Left lung (tissue), 14 donors: ENCODE data around the gene TBC1D21. TPM values are rescaled to one million over a fixed set of nuclear protein-coding genes. Genes with fewer than 3 reads are reported as not detected.

Experiments
- ATAC-seq: fragments of 200-7000 bp; cut with Tn5 transposase; one replicate; pipeline ENCODE4 v1.9.1; 2020; ENCODE audit warnings: moderate library complexity
- DNase-seq, 4 donors: peaks; one replicate each; pipeline ENCODE4 v3.0.0-alpha.2; 2013 to 2020
- H3K27ac ChIP-seq, 2 donors: fragments of 200-600 bp; sonication (generic) in 1 of 2; one replicate each; pipeline versions ENCODE4 v1.5.0 to v1.8.0; 2020 to 2021
- H3K27me3 ChIP-seq, 2 donors: fragments of 200-600 bp; sonication (generic) in 1 of 2; one replicate each; pipeline versions ENCODE4 v1.5.0 to v1.8.0; 2020 to 2021
- H3K36me3 ChIP-seq, 2 donors: fragments of 200-600 bp; sonication (generic) in 1 of 2; one replicate each; pipeline versions ENCODE4 v1.5.0 to v1.8.0; 2020 to 2021
- H3K4me1 ChIP-seq, 2 donors: fragments of 200-600 bp; one replicate each; pipeline ENCODE4 v1.8.0; 2021
- H3K4me3 ChIP-seq, 2 donors: fragments of 200-600 bp; sonication (generic) in 1 of 2; one replicate each; pipeline versions ENCODE4 v1.5.0 to v1.8.0; 2020 to 2021; ENCODE audit warnings: mild to moderate bottlenecking in 1 of 2
- H3K9me3 ChIP-seq, 2 donors: fragments of 200-600 bp; sonication (generic) in 1 of 2; one replicate each; pipeline versions ENCODE4 v1.5.0 to v1.8.0; 2020 to 2021
- CTCF ChIP-seq, 2 donors: fragments of 200-600 bp; sonication (generic) in 1 of 2; IDR thresholded peaks; one replicate each; pipeline versions ENCODE4 v1.5.0 to v1.8.0; 2021; ENCODE audit warnings: antibody characterized with exemption in 2 of 2
- intact Hi-C, 2 donors: fragments of 100-400 bp; cut with DNase I; formaldehyde crosslinking; loops; one replicate each; pipeline versions ENCODE4 v1.11.2 to v1.14.2; 2022
- long read RNA-seq, 12 donors: library from polyadenylated mRNA in 2 of 12; unstranded in 2 of 12; transcript quantifications; one replicate each; pipeline ENCODE4 v2.0.0 and lab custom pipeline, GENCODE V29; 2019 to 2026
- polyA plus RNA-seq, 6 donors: library from polyadenylated mRNA; unstranded; fragments of 120-200 nt; gene quantifications; one replicate each; pipeline ENCODE4 v1.2.1, GENCODE V29; 2013; ENCODE audit not compliant: insufficient read length in 6 of 6
- total RNA-seq, 2 donors: library from RNA; stranded (reverse); fragmentation: NEBNext Ultra II Directional; extraction: Animal tissue kit (Norgen Biotek cat#: 25700); gene quantifications; one replicate each; pipeline ENCODE4 v1.2.1, GENCODE V29; 2021
- donor health status: DM: no; HTN: yes; CAD: no.
- donor health status: DM: no; HTN: no; CAD: no.

TBC1D21 gene
- total RNA-seq, result not detected
- polyA plus RNA-seq, result not detected
- long read RNA-seq, donor 1, result 0 reads
- long read RNA-seq, donor 2, result 0 reads
- long read RNA-seq, donor 3, result 0 reads
- long read RNA-seq, donor 4, result 0 reads
- long read RNA-seq, donor 5, result 0 reads
- long read RNA-seq, donor 6, result 0 reads
- long read RNA-seq, donor 7, result 0 reads
- long read RNA-seq, donor 8, result 0 reads
- long read RNA-seq, donor 9, result 0 reads
- long read RNA-seq, donor 10, result 0 reads
- long read RNA-seq, donor 11, result 0 reads
- long read RNA-seq, donor 12, result 0 reads

GRCh38 chr15:73873456-73873855 is at the start of gene TBC1D21:
TSS of gene TBC1D21 (plus strand) at chr15:73873564. CDS start at chr15:73873710, 146 bp downstream.
- Histone ChIP-seq H3K4me1 (no peaks in the 10 kb centered on the region), H3K9me3 (no peaks in the 10 kb centered on the region), H3K27me3 (peaks cover 0 to 40% of the 10 kb centered on the region in 2 donors), H3K4me3 (no peak within 1 kb of the TSS), H3K36me3 (no peaks in the 10 kb centered on the region), H3K27ac (no peak within 1 kb of the TSS)
- DNase-seq (no peak), ATAC-seq (no peak)
- intact Hi-C loops, result no loop called here
- no peak for TF ChIP-seq CTCF (IDR thresholded peaks at IDR 0.05)

GRCh38 chr15:73826711-73827251 is 46.6 kb upstream of the TBC1D21 start:
- Histone ChIP-seq H3K27me3 (peaks cover 0 to 36% of the 10 kb centered on the region in 2 donors), H3K36me3 (no peaks in the 10 kb centered on the region), H3K27ac (no peak overlapping the region), H3K9me3 (no peaks in the 10 kb centered on the region), H3K4me3 (no peak overlapping the region), H3K4me1 (no peaks in the 10 kb centered on the region)
- intact Hi-C loops, result no loop called here
- no peak for ATAC-seq
- no peak for DNase-seq
- no peak for TF ChIP-seq CTCF (IDR thresholded peaks at IDR 0.05)

GRCh38 chr15:73829523-73829922 is 43.8 kb upstream of the TBC1D21 start:
- H3K9me3 ChIP-seq, result no peaks in the 10 kb centered on the region
- no peak for TF ChIP-seq CTCF (IDR thresholded peaks at IDR 0.05)
- H3K36me3 ChIP-seq, result no peaks in the 10 kb centered on the region
- H3K4me3 ChIP-seq, result no peak overlapping the region
- no peak for DNase-seq
- intact Hi-C loops, result no loop called here
- H3K4me1 ChIP-seq, result no peaks in the 10 kb centered on the region
- no peak overlapping the region for H3K27ac ChIP-seq
- no peak for ATAC-seq
- peaks cover 0 to 27% of the 10 kb centered on the region in 2 donors for H3K27me3 ChIP-seq

- Histone ChIP-seq H3K4me1 (no peaks in the 10 kb centered on the region), H3K27me3 (peaks cover 0 to 18% of the 10 kb centered on the region in 2 donors), H3K36me3 (no peaks in the 10 kb centered on the region), H3K4me3 (no peak overlapping the region), H3K9me3 (no peaks in the 10 kb centered on the region), H3K27ac (no peak overlapping the region)
- no peak for DNase-seq
- ATAC-seq, result no peak
- no peak for TF ChIP-seq CTCF (IDR thresholded peaks at IDR 0.05)
- intact Hi-C loops, result no loop called here
Observed at GRCh38 chr15:73832657-73833056, 40.7 kb upstream of the TBC1D21 start.

- Histone ChIP-seq H3K4me1 (no peaks in the 10 kb centered on the region), H3K36me3 (no peaks in the 10 kb centered on the region), H3K4me3 (no peak overlapping the region), H3K27me3 (peaks cover 0 to 22% of the 10 kb centered on the region in 2 donors), H3K27ac (no peak overlapping the region), H3K9me3 (no peaks in the 10 kb centered on the region)
- ATAC-seq (no peak), DNase-seq (no peak)
- TF ChIP-seq CTCF (IDR thresholded peaks at IDR 0.05), result no peak
- intact Hi-C loops, result no loop called here
Observed at GRCh38 chr15:73836845-73837244, 36.5 kb upstream of the TBC1D21 start.
